Lung (tissue), 12 donors: ENCODE results near the gene LRPPRC. TPM values are rescaled to one million over a fixed set of nuclear protein-coding genes. Genes with fewer than 3 reads are reported as not detected.

Source experiments
- ATAC-seq: fragments of 200-7000 bp; cut with Tn5 transposase; one replicate; pipeline ENCODE4 v1.9.1; 2020; ENCODE audit warnings: moderate number of reproducible peaks; ENCODE audit not compliant: insufficient read depth, low FRiP score
- DNase-seq, 3 donors: peaks; one replicate each; pipeline ENCODE4 v3.0.0-alpha.2; 2013 to 2017
- H3K27ac ChIP-seq, 2 donors: one replicate each; pipeline ENCODE4 v1.5.1; 2013; ENCODE audit warnings: mild to moderate bottlenecking in 2 of 2, moderate library complexity in 2 of 2, control low read depth in 1 of 2, inconsistent platforms in 1 of 2, low read depth in 1 of 2, low read length in 1 of 2
- H3K27me3 ChIP-seq, 3 donors: one replicate each; pipeline ENCODE4 v1.5.1; 2013; ENCODE audit warnings: low read length in 2 of 3; ENCODE audit not compliant: control insufficient read depth in 3 of 3, insufficient read depth in 3 of 3
- H3K36me3 ChIP-seq, 4 donors: one replicate each; pipeline ENCODE4 v1.5.1; 2013; ENCODE audit warnings: low read length in 4 of 4, mild to moderate bottlenecking in 1 of 4, moderate library complexity in 1 of 4; ENCODE audit not compliant: control insufficient read depth in 4 of 4, insufficient read depth in 4 of 4
- H3K4me1 ChIP-seq, 5 donors: one replicate each; pipeline ENCODE4 v1.5.1; 2013; ENCODE audit warnings: low read length in 5 of 5, mild to moderate bottlenecking in 2 of 5, moderate library complexity in 1 of 5; ENCODE audit not compliant: control insufficient read depth in 5 of 5, insufficient read depth in 5 of 5
- H3K4me3 ChIP-seq: one replicate; pipeline ENCODE4 v1.5.1; 2013; ENCODE audit warnings: mild to moderate bottlenecking, control low read depth, moderate library complexity
- H3K9ac ChIP-seq, 2 donors: one replicate each; pipeline ENCODE4 v1.5.1; 2013; ENCODE audit warnings: low read length in 2 of 2, control low read depth in 1 of 2; ENCODE audit not compliant: insufficient read depth in 1 of 2
- H3K9me3 ChIP-seq, 4 donors: one replicate each; pipeline ENCODE4 v1.5.1; 2013; ENCODE audit warnings: low read length in 3 of 4, mild to moderate bottlenecking in 1 of 4, moderate library complexity in 1 of 4; ENCODE audit not compliant: control insufficient read depth in 4 of 4, insufficient read depth in 3 of 4
- WGBS, 2 donors: extraction: QIAGEN DNeasy Blood & Tissue Kit; methylation state at CpG; one replicate each; pipeline ENCODE4 v1.1.7; 2013; 5-methylcytosine and 5-hydroxymethylcytosine counted together
- polyA plus RNA-seq, 2 donors: library from polyadenylated mRNA; stranded (reverse); fragments of 200-250 nt; gene quantifications; one replicate each; pipeline ENCODE4 v1.2.1, GENCODE V29; 2013
- total RNA-seq, 2 donors: library from RNA; depleted of rRNA in 1 of 2; stranded (reverse); fragments of >200 nt in 1 of 2; gene quantifications; one replicate each; pipeline ENCODE4 v1.2.1, GENCODE V29; 2014 to 2021
- TF ChIP-seq, protein P1 (sequence below): IDR thresholded peaks from 2 replicates; pipeline ENCODE4 v1.5.1; 2012; ENCODE audit warnings: mild to moderate bottlenecking; ENCODE audit errors: control extremely low read depth, extremely low read depth
- donor health status: control.
- donor health status: control.
- donor health status: Bipolar disorder and iron deficiency.
- donor health status: healthy.
- donor health status: DM: yes; HTN: yes; CAD: no.

The LRPPRC gene
- total and polyA plus RNA-seq, 4 donors, result 29.5 to 96.6 (median 48.6) TPM

- 88 to 94% methylated on average over 6 of the region's 6 CpGs for WGBS, 2 donors
- H3K9me3 ChIP-seq, result no peaks in the 10 kb centered on the region
- no peak overlapping the region for H3K4me3 ChIP-seq
- DNase-seq (peak in 2 of 3 donors; percentile 9 to 25), ATAC-seq (no peak)
- peaks cover 0 to 7% (median 0%) of the 10 kb centered on the region in 5 donors for H3K4me1 ChIP-seq
- no peaks in the 10 kb centered on the region for H3K27me3 ChIP-seq
- no peak overlapping the region for H3K27ac ChIP-seq
- TF ChIP-seq, protein P1, sequence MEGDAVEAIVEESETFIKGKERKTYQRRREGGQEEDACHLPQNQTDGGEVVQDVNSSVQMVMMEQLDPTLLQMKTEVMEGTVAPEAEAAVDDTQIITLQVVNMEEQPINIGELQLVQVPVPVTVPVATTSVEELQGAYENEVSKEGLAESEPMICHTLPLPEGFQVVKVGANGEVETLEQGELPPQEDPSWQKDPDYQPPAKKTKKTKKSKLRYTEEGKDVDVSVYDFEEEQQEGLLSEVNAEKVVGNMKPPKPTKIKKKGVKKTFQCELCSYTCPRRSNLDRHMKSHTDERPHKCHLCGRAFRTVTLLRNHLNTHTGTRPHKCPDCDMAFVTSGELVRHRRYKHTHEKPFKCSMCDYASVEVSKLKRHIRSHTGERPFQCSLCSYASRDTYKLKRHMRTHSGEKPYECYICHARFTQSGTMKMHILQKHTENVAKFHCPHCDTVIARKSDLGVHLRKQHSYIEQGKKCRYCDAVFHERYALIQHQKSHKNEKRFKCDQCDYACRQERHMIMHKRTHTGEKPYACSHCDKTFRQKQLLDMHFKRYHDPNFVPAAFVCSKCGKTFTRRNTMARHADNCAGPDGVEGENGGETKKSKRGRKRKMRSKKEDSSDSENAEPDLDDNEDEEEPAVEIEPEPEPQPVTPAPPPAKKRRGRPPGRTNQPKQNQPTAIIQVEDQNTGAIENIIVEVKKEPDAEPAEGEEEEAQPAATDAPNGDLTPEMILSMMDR, result no peak
- peaks cover 11 to 44% (median 21%) of the 10 kb centered on the region in 4 donors for H3K36me3 ChIP-seq
- H3K9ac ChIP-seq, result no peak overlapping the region
Measured at GRCh38 chr2:43897492-43897891, 98.3 kb downstream of the LRPPRC start.

DNA sequence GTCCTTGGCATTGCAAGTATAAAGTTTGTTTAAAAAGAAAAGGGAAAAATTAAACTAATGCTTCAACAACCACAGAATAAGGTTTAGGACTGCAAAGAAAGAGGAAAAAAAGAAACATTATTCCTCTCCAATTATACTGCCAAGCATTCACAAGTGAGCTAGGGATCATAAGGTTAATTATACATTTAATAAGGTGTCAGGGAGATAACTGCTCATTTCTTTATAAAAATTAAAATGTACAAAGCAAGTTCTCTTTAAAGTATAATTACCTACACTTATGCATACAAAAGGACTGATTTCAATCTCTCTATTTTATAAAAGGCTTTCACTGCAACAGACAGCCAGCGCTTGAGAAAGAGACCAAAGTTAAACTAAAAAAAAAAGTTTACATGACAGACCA lies 98.9 kb downstream of the LRPPRC start:
- WGBS, 2 donors, result 89 to 94% methylated on average over 1 of the region's 1 CpG
- peaks cover 14 to 50% (median 24%) of the 10 kb centered on the region in 4 donors for H3K36me3 ChIP-seq
- TF ChIP-seq, protein P1, result no peak
- ATAC-seq (no peak), DNase-seq (no peak)
- no peaks in the 10 kb centered on the region for H3K9me3 ChIP-seq
- H3K4me3 ChIP-seq, result no peak overlapping the region
- no peak overlapping the region for H3K9ac ChIP-seq
- H3K27me3 ChIP-seq, result no peaks in the 10 kb centered on the region
- no peak overlapping the region for H3K27ac ChIP-seq
- H3K4me1 ChIP-seq, result peaks cover 0 to 7% (median 0%) of the 10 kb centered on the region in 5 donors

- H3K9me3 ChIP-seq, result no peaks in the 10 kb centered on the region
- H3K27me3 ChIP-seq, result no peaks in the 10 kb centered on the region
- DNase-seq, result no peak
- no peak overlapping the region for H3K9ac ChIP-seq
- H3K36me3 ChIP-seq, result peaks cover 15 to 57% (median 27%) of the 10 kb centered on the region in 4 donors
- no peak overlapping the region for H3K27ac ChIP-seq
- no peak for ATAC-seq
- H3K4me3 ChIP-seq, result no peak overlapping the region
- H3K4me1 ChIP-seq, result peaks cover 0 to 7% (median 0%) of the 10 kb centered on the region in 5 donors
- 95 to 98% methylated on average over 2 of the region's 2 CpGs for WGBS, 2 donors
- TF ChIP-seq, protein P1, result no peak
Measured at GRCh38 chr2:43894743-43895142, 101.0 kb downstream of the LRPPRC start.

GRCh38 chr2:43890855-43891254 lies 104.9 kb downstream of the LRPPRC start:
- no peak overlapping the region for H3K27ac ChIP-seq
- 64 to 85% methylated on average over 4 of the region's 4 CpGs for WGBS, 2 donors

More at GRCh38 chr2:43890855-43891254, 104.9 kb downstream of the LRPPRC start:
- TF ChIP-seq, protein P1, result no peak
- ATAC-seq, result peak; percentile 36
- Histone ChIP-seq H3K4me1 (no peaks in the 10 kb centered on the region), H3K9me3 (no peaks in the 10 kb centered on the region), H3K27me3 (no peaks in the 10 kb centered on the region), H3K4me3 (no peak overlapping the region), H3K36me3 (peaks cover 22 to 56% (median 39%) of the 10 kb centered on the region in 4 donors), H3K9ac (no peak overlapping the region)
- no peak for DNase-seq
